Middle frontal gyrus (tissue), 1 donor: ENCODE data around the gene RMND1.
"Not testable (repeated sequence)": the region's sequence is repeated elsewhere in the genome, so short reads cannot be mapped to it uniquely, and the experiment has no call there.

ENCODE experiments used
- DNase-seq: peaks from one replicate; pipeline ENCODE4 v3.0.0-alpha.2; 2015; ENCODE audit warnings: low spot score; ENCODE audit errors: extremely low spot score

The RMND1 gene

GRCh38 chr6:151452750-151453427, 963 bp upstream of the RMND1 start:
- DNase-seq = no peak

DNA sequence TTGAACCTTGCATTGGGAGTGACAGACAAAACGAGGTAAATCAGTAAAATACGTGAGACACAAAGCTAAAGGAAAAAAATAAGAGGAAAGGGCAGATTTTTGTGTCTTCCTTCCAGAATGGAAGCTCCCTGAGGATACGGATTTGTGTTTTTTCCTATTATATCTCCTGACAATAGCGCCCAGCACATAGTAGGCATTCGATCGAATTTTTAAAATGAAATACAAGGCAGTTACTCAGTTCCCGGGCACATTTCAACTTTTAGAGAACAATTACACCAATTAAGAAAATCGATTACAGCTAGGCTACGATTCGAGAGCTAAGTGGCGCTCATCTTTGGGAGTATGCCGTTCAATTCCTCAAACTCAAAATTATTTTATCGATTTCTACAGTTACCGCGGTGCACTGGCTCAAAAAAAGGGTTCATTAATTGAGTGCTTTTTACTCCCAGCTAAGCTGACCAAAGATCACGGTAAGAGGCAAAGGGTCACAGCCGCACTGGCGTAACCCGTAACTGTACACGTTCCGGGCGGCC, 443 bp downstream of the RMND1 start:
- no peak for DNase-seq

DNA sequence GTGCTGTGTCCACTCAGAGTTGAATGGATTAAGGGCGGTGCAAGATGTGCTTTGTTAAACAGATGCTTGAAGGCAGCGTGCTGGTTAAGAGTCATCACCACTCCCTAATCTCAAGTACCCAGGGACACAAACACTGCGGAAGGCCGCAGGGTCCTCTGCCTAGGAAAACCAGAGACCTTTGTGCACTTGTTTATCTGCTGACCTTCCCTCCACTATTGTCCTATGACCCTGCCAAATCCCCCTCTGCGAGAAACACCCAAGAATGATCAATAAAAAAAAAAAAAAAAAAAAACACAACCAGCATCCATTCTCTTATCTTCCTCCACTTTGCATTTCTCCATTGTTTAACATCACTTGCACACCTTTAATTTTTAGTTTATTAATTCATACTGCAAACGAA, 998 bp downstream of the RMND1 start:
- DNase-seq = not testable (repeated sequence)

GRCh38 chr6:151448623-151449022, 3.3 kb downstream of the RMND1 start:
- no peak for DNase-seq

DNA sequence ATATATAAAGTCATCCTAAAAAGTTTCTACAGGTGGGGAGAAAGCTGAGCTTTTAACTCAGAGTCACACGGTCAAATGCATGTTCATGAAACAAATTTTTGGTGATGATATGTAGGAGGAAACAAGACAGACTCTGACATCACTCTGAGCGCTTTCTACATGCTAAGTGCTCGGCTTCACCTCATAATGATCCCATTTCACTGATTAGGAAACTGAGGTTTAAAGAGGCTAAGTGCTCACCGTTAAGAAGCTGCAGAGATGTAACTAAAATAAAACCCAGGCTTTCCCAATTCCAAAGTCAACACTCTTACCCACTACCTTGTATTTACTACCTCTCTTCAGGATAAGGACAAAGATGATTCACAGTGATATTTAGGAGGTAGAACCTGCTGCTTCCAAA, 4.7 kb downstream of the RMND1 start:
- no peak for DNase-seq

- DNase-seq = no peak
Measured at GRCh38 chr6:151445482-151445881, 6.4 kb downstream of the RMND1 start.

DNA sequence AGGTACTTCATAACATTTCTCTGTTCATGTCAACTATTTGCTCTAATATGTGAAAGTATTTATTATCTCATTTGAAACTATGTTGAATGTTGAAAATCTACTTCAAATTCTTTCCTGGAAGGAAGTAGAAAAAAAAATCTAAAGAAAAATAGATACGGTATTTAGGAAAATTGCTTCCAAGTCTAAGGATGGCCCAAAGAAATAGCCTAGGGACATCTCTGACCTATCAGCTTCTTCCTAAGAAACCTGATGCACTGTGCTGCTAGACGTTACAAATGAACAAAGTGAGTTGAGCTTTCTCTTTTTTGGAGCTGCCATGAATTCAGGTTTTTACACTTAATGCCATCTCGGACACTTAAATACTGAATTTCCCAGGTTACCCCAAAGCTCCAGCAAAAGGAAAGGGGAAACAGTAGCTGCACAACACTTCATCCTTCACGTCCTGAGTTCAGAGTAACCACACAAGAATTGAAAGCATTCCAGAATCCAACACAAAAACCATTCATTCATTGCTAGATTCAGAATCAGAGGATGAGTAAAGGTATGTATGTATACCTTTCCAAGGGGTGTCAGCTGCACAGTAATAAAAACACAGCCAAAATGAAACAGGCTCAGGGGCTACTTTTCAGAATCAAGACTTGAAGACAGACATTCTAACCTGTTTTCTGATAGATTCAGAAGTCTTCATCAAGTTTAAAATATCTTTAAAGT, 7.9 kb downstream of the RMND1 start:
- no peak for DNase-seq

GRCh38 chr6:151443454-151443853, 8.5 kb downstream of the RMND1 start:
- DNase-seq = no peak

DNA sequence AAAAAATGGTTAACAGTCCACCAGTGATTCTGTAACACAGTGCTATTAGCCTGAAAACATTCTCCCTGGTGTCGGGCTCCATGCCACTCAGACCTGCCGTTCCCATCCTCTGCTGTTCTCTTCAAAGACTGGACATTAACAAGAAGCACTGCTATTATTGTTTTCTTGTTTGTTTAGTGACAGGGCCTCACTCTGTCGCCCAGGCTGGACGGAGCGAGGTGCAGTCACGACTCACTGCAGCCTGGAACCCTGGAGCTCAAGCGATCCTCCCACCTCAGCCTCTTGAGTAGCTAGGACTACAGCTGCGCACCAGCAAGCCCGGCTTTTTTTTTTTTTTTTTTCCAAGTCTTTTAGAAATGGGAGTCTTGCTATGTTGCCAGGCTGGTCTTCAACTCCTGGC, 9.6 kb downstream of the RMND1 start:
- DNase-seq = no peak

DNA sequence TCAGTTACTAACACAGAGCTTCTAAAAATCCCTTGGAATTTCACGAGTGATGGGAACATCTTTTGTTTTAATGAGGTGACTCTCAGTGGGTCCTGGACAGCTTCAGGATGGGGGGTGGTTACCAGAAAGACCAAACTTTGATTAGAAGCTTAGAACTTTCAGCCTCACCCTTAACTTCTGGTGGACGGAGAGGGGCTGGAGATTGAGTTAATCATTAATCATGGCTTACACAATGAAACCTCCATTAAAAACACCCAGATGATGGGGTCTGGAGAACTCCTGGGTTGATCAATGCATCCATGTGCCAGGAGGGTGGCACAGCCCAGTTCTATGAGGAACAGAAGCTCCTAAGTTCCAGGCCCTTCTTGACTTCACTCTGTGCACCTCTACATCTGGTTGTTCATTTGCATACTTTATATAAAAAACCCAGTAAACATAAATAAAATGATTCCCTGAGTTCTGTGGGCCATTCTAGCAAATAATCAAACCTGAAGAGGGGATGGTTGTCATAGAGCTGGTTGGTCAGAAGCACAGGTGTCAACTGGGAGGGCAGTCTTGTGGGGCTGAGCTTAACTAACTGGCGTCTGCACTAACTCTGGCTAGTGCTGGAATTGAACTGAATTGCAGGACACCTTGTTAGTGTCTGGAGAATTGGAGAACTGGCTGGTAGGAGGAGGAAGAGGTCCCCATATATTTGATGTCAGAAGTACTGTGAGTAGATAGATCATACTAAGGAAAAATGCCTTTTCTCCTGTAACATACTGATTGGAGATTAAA, 10.3 kb downstream of the RMND1 start:
- no peak for DNase-seq

DNA sequence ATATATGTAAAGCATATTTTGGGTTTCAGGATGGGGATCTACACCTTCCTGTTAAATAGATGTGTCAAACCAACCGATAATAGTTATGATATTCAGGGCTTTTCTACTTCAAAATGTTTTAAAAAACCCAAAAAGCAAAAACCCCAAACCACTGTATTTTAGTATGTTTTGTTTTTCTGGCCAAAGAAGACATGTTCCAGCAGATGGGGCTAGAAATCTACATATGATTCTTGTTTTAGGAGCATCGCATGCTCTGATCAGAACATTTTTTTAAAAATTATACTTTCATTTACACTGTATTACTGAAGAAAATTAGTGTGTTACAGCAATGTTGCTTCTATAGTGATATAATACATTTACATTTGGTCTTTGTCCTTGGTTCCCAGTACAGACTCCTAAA, 11.0 kb downstream of the RMND1 start:
- no peak for DNase-seq

DNA sequence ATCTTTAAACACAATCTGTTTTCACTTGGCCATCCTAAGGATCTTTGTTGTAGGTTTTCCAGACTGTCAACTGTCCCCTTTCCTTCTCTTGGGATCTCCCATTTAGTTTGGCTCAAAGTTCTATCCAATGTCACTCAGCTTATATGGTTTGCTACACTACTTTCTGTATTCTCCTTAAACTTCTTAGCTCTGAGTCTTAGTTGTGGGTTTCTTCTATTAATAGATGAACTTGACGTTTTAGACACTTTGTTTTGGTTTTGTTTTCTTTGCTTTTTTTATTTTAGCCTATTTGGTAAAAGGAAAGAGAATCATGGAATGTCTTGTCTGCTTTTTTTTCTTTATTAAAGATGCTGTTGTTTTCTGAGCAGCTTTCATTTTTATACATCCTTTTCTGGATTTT, 11.4 kb downstream of the RMND1 start:
- no peak for DNase-seq

GRCh38 chr6:151437401-151437800, 14.5 kb downstream of the RMND1 start:
- no peak for DNase-seq

DNA sequence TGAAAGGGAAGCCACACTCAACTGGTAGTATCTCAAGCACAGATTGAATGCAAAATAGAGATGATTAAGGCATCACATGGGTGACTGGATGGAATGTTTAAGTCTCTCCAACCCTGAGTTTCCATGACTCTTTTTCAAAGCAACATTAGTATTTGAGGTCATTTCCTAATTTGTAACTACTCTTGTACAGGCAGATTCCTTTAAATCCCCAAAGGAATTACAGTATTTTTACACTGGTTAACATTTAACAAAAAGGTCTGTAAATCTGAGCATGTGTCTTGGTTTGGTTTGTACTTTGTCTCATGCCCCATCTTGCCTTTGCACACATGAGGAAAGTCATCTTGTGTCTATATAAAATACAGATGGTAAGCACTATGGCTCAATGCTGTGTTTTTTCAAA, 15.1 kb downstream of the RMND1 start:
- no peak for DNase-seq

DNA sequence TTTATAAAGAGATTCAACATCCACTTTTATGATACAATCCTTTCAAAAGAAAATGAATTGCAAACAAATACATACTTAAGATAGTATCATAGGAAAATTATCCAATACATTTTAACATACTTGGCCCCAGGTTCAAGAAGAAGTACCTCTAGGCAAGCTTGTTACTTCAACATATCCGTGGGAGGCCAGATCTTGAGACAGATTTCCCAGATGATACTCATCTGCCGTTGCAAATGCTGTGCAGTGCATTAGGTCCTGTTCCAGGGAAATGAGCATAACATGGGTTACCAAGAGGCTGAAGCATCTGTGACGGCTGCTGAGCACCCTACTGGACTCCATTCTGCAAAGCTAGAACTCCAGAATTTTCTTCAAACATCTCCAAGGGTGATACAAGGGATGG, 15.6 kb downstream of the RMND1 start:
- DNase-seq = no peak

DNA sequence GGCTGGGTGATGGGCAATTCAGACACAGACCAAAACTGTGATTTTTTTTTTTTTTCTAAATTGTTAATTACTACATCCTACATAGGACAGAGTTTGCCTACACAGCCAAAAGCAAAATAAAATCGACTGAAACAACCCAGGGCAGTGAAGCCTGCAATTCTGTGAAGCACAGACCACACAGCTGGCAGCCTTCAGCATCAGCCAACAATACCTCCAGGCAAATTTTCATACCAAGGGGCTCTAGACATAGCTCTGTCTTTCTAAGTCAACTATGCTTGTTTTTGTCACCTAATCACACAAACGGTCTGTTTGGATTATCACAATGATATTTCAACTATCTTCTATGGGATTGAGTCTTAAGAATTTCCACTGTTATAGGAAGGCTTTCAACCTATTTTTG, 17.6 kb downstream of the RMND1 start:
- DNase-seq = no peak

DNA sequence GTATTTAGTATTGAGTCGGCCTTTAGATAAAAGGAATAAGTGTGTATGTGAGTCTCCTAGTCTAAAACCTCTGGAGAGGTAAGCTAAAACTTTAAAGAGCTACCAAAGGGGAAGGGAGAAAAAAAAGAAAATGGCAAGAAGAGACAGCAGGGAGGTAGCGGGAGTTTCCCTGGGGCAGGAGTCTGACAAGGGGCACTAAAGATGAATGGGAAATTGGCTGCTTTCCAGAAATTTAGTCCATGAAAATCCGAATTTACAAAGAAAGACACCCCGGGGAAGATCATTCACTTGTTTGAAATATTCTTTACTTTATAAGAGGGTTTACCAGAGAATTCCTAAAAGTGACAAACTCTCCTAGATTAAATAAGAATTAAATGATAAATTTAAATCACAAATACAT, 19.3 kb downstream of the RMND1 start:
- DNase-seq = no peak

DNA sequence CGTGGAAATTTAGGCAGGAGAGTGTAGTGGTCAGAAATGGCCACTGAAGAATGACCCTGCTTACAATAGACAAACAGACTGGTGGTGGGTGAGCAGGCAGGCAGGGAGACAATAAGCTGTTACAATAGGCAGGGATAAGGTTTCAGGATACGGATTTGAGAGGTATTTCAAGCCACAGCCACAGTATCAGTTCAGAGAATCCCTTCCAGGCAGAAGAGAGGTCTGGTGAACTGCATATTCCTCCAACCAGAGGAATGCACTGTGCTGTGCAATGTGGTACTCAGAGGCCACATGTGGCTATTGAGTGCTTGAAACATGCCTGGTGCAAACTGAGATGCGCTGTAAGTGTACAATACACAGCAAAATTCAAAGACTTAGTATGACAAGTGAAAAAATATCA, 20.6 kb downstream of the RMND1 start:
- no peak for DNase-seq

GRCh38 chr6:151430886-151431285, 21.0 kb downstream of the RMND1 start:
- DNase-seq = no peak

DNA sequence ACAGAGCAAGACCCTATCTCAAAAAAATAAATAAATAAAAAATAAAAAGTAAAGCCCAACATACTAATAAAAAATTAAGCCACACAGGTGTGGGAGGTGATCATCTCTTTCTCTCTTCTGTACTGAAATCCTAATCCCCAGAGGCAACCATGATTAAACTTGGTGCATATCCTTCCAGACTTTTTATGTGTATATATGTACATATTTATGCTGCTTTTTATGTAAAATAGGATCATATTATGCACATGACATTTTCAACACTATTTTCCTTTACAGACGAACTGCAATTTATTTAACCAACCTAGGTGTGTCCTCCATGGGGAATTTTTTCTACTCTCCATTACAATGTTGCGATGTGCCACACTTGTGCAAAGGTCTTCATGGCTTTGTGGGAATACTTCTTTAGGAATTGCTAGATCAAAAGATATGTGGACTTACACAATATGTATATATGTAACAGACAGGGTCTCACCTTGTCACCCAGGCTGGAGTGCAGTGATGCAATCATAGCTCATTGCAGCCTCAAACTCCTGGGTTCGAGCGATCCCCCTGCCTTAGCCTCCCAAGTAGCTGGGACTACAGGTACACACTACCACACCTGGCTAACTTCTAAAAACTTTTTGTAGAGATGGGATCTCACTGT, 23.7 kb downstream of the RMND1 start:
- DNase-seq = no peak

GRCh38 chr6:151425561-151425960, 26.4 kb downstream of the RMND1 start:
- no peak for DNase-seq

- no peak for DNase-seq
Measured at GRCh38 chr6:151422981-151423380, 28.9 kb downstream of the RMND1 start.
